Measurements from ENCODE around the gene PPP1R17.

Gene PPP1R17

GRCh38 chr7:31692451-31692850, 5.4 kb downstream of the PPP1R17 start:
- ChIA-PET CTCF (no interaction called here), POLR2A (ENCODE audit: low non-redundant PET) (no interaction called here)
- H3K27ac ChIP-seq, result no peak overlapping the region
- TF ChIP-seq CTCF (conservative IDR thresholded peaks at IDR 0.05; ENCODE audit: low read depth), result no peak
- no peak for DNase-seq (ENCODE audit: low spot score)

- ChIA-PET POLR2A (ENCODE audit: low non-redundant PET) (no interaction called here), CTCF (interaction anchor here (0.7 kb wide), 1 partner anchor 89 kb away, joined by 5 read pairs; no protein-coding TSS in a partner anchor)
- DNase-seq (ENCODE audit: low spot score), result no peak
- TF ChIP-seq CTCF (conservative IDR thresholded peaks at IDR 0.05; ENCODE audit: low read depth), result no peak
- no peak overlapping the region for H3K27ac ChIP-seq
Measured at GRCh38 chr7:31692871-31693270, 5.9 kb downstream of the PPP1R17 start.

GRCh38 chr7:31695859-31696614, 9.0 kb downstream of the PPP1R17 start:
- H3K27ac ChIP-seq, result no peak overlapping the region
- POLR2A ChIA-PET (ENCODE audit: low non-redundant PET), result no interaction called here
- CTCF ChIA-PET, result interaction anchor here (0.6 kb wide), 1 partner anchor 649 kb away, joined by 3 read pairs; no protein-coding TSS in a partner anchor
- DNase-seq (ENCODE audit: low spot score), result no peak
- TF ChIP-seq CTCF (conservative IDR thresholded peaks at IDR 0.05; ENCODE audit: low read depth), result no peak

- TF ChIP-seq CTCF (conservative IDR thresholded peaks at IDR 0.05; ENCODE audit: low read depth), result no peak
- DNase-seq (ENCODE audit: low spot score), result no peak
- H3K27ac ChIP-seq, result no peak overlapping the region
- POLR2A ChIA-PET (ENCODE audit: low non-redundant PET), result no interaction called here
- CTCF ChIA-PET, result no interaction called here
Measured at GRCh38 chr7:31699050-31699449, 12.0 kb downstream of the PPP1R17 start.

- H3K27ac ChIP-seq, result no peak overlapping the region
- ChIA-PET POLR2A (ENCODE audit: low non-redundant PET) (no interaction called here), CTCF (no interaction called here)
- TF ChIP-seq CTCF (conservative IDR thresholded peaks at IDR 0.05; ENCODE audit: low read depth), result no peak
- DNase-seq (ENCODE audit: low spot score), result no peak
Measured at GRCh38 chr7:31702354-31702753, 15.3 kb downstream of the PPP1R17 start.

- ChIA-PET POLR2A (ENCODE audit: low non-redundant PET) (no interaction called here), CTCF (no interaction called here)
- TF ChIP-seq CTCF (conservative IDR thresholded peaks at IDR 0.05; ENCODE audit: low read depth), result no peak
- H3K27ac ChIP-seq, result no peak overlapping the region
- no peak for DNase-seq (ENCODE audit: low spot score)
Measured at GRCh38 chr7:31705377-31705776, 18.4 kb downstream of the PPP1R17 start.

Measured in RWPE1 (cell line).